HL-60 (cell line): ENCODE results near the gene EOLA1.
A peak's percentile ranks its signal among the peaks of the same experiment; 100 is the strongest.
"Not testable (repeated sequence)": the region's sequence is repeated elsewhere in the genome, so short reads cannot be mapped to it uniquely, and the experiment has no call there.

Source experiments
- DNase-seq, 2 experiments: peaks; one replicate each; pipeline ENCODE4 v3.0.0-alpha.2; 2010 to 2020; ENCODE audit warnings: low read depth in 1 of 2, low spot score in 1 of 2
- H3K27ac ChIP-seq: fragments of 250-450 bp; sonication (Bioruptor Pico); replicated peaks from 2 replicates; pipeline ENCODE4 v1.5.1; 2020; ENCODE audit warnings: mild to moderate bottlenecking, moderate library complexity
- H3K27me3 ChIP-seq: fragments of 250-450 bp; sonication (Bioruptor Pico); 2 replicates; pipeline ENCODE4 v1.5.1; 2021; ENCODE audit warnings: mild to moderate bottlenecking, moderate library complexity; ENCODE audit not compliant: insufficient read depth, poor library complexity, severe bottlenecking
- H3K4me3 ChIP-seq: replicated peaks from 2 replicates; pipeline ENCODE4 v1.5.1; 2011; ENCODE audit warnings: mild to moderate bottlenecking, control low read depth, low read length; ENCODE audit not compliant: insufficient read depth
- GABPA ChIP-seq: IDR thresholded peaks from 2 replicates; pipeline ENCODE4 v1.6.1; 2012; ENCODE audit warnings: low read depth
- POLR2AphosphoS5 ChIP-seq: IDR thresholded peaks from 2 replicates; pipeline ENCODE4 v1.6.1; 2012; ENCODE audit warnings: low read depth
- SPI1 ChIP-seq: IDR thresholded peaks from 2 replicates; pipeline ENCODE4 v1.6.1; 2012; ENCODE audit warnings: low read depth, mild to moderate bottlenecking, borderline replicate concordance
- TF ChIP-seq, protein P1 (sequence below): IDR thresholded peaks from one replicate; pipeline ENCODE4 v1.5.1; 2011; ENCODE audit warnings: low read length, control low read depth, inconsistent platforms; ENCODE audit not compliant: insufficient read depth
- TF ChIP-seq, protein P2 (sequence below): IDR thresholded peaks from 2 replicates; pipeline ENCODE4 v1.6.1; 2012; ENCODE audit warnings: low read depth; ENCODE audit not compliant: insufficient replicate concordance

Gene EOLA1

DNA sequence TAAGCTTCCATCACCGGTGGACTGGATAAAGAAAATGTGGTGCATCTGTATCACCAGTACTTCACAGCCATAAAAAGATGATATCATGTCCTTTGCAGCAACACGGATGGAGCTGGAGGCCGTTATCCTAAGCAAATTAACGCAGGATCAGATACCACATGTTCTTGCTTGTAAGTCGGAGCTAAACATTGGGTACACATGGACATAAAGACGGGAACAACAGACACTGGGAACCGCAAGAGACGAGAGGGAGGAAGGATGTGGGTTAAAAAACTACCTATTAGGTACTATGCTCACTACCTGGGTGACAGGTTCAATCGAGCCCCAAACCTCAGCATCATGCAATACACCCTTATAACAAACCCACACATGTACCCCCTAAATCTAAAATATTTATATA lies 19.4 kb upstream of the EOLA1 start:
- H3K27ac ChIP-seq = no peak overlapping the region
- TF ChIP-seq POLR2AphosphoS5 = no peak
- TF ChIP-seq SPI1 = no peak
- TF ChIP-seq, protein P1, sequence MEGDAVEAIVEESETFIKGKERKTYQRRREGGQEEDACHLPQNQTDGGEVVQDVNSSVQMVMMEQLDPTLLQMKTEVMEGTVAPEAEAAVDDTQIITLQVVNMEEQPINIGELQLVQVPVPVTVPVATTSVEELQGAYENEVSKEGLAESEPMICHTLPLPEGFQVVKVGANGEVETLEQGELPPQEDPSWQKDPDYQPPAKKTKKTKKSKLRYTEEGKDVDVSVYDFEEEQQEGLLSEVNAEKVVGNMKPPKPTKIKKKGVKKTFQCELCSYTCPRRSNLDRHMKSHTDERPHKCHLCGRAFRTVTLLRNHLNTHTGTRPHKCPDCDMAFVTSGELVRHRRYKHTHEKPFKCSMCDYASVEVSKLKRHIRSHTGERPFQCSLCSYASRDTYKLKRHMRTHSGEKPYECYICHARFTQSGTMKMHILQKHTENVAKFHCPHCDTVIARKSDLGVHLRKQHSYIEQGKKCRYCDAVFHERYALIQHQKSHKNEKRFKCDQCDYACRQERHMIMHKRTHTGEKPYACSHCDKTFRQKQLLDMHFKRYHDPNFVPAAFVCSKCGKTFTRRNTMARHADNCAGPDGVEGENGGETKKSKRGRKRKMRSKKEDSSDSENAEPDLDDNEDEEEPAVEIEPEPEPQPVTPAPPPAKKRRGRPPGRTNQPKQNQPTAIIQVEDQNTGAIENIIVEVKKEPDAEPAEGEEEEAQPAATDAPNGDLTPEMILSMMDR = no peak
- TF ChIP-seq, protein P2, sequence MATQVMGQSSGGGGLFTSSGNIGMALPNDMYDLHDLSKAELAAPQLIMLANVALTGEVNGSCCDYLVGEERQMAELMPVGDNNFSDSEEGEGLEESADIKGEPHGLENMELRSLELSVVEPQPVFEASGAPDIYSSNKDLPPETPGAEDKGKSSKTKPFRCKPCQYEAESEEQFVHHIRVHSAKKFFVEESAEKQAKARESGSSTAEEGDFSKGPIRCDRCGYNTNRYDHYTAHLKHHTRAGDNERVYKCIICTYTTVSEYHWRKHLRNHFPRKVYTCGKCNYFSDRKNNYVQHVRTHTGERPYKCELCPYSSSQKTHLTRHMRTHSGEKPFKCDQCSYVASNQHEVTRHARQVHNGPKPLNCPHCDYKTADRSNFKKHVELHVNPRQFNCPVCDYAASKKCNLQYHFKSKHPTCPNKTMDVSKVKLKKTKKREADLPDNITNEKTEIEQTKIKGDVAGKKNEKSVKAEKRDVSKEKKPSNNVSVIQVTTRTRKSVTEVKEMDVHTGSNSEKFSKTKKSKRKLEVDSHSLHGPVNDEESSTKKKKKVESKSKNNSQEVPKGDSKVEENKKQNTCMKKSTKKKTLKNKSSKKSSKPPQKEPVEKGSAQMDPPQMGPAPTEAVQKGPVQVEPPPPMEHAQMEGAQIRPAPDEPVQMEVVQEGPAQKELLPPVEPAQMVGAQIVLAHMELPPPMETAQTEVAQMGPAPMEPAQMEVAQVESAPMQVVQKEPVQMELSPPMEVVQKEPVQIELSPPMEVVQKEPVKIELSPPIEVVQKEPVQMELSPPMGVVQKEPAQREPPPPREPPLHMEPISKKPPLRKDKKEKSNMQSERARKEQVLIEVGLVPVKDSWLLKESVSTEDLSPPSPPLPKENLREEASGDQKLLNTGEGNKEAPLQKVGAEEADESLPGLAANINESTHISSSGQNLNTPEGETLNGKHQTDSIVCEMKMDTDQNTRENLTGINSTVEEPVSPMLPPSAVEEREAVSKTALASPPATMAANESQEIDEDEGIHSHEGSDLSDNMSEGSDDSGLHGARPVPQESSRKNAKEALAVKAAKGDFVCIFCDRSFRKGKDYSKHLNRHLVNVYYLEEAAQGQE = no peak
- no peak for DNase-seq
- H3K27me3 ChIP-seq = no peaks in the 10 kb centered on the region
- no peak overlapping the region for H3K4me3 ChIP-seq

DNA sequence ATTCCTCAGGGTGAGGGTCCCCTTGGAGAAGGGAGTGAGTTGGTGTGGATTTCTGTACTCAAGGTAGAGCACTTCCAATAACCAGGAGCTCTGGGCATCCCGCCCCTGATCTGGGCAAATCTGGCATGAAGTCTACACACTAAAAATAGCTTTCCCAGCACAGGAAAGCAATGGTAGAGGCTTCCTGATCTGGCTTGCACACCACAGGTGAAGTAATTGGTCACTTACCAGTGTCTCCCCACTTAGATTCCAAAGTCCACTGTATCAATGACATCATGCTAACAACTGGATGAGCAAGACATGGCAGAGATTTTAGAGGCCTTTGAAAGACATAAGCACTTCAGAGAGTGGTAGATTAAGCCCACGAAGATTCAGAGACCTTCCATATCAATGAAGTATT lies 17.9 kb upstream of the EOLA1 start:
- no peak overlapping the region for H3K4me3 ChIP-seq

DNA sequence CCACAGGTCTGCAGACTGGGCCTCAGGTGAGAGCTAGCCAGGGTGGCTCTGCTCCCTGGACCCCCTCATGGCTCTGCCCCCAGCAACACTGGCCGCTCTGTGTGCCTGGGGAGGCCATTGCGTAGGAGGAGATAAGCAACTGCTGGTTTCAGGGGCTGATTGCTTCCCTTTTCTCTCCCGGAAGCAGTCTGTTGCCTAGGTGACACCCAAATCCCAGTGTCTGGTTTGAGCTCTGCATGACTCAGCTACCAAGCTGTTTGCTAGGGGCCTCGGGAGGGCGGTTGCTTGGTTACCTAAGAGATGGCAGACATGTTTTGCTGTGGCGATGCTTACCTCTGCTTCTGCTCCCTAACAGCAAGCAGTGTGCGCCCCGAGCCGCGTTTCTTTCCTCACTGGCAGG lies 15.4 kb upstream of the EOLA1 start:
- H3K27me3 ChIP-seq, H3K4me3 ChIP-seq: not testable (repeated sequence)
- DNase-seq = peak; percentile 47 to 87
- peak overlapping the region; percentile 88 for H3K27ac ChIP-seq

More for the DNA sequence above, 17.9 kb upstream of the EOLA1 start:
- TF ChIP-seq, protein P2 = no peak
- no peak for TF ChIP-seq SPI1
- TF ChIP-seq GABPA = no peak
- no peak for TF ChIP-seq POLR2AphosphoS5
- TF ChIP-seq, protein P1 = no peak
- Histone ChIP-seq H3K27me3 (no peaks in the 10 kb centered on the region), H3K27ac (no peak overlapping the region)
- no peak for DNase-seq

DNA sequence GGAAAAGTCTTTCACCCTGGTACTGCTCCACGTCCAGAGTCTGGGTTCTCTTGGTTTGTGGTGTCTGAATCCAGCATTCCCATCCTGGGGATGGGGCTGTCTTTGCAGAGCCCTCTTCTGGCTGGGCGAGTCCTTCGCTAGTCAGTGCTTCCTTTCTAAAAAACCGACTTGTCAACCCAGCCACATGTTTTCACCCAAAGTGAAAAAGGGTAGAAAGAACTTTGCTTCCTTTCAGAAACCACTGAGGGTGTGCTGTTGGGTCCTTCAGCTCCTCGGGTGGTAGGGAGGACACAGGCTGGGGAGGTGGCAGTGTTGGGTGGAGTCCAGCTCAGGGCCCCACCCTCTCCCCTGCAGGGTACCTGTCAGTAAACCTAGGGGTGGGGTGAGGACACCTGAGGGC lies 14.9 kb upstream of the EOLA1 start:
- H3K27ac ChIP-seq = peak overlapping the region; percentile 84
- H3K27me3 ChIP-seq, DNase-seq, H3K4me3 ChIP-seq: not testable (repeated sequence)

DNA sequence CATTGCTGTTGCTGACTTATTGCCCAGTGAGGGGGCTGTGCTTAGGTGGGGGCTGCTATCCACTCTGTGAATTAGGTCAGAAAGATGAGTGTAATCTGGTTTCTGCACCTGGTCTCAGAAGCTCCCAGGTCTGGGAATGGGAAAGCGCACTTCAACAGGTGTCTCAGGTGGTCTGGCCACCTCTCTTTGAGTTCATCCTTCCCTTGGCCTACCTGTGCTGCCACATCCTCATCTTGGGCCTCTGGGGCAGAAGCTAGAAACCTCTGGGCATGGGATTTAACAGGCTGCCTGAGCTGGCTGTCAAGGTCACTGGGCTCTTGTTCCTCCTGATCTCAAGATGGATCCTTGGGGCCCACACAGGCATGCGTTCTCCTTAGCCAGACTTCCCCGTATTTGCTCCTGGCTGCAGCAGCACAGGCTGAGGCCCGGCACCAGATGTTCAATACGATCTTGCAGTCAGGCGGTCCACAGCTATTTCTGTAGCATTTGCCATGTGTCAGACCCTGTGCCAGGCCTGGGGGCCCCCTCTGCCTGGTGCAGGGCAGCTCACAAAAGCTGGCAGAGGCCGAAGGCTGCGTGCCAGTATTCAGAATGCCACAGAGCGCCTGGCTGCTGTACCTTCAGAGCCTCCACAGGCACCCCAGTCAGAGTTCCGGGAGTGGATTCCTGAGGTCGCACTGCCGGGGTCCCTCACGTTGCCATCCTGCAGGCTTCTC lies 14.3 kb upstream of the EOLA1 start:
- H3K4me3 ChIP-seq, H3K27me3 ChIP-seq, DNase-seq: not testable (repeated sequence)
- peak overlapping the region; percentile 84 for H3K27ac ChIP-seq
